T-helper 2 cell treated with Interferon-gamma antibody and Interleukin-4, amounts not matched to agents 100 ng/mL and 5 ng/mL, for 36 hours (primary cell): ENCODE results near the gene PATJ. TPM values are rescaled to one million over a fixed set of nuclear protein-coding genes. Genes with fewer than 3 reads are reported as not detected.
"Not testable (repeated sequence)": the region's sequence is repeated elsewhere in the genome, so short reads cannot be mapped to it uniquely, and the experiment has no call there.

Experiments used
- intact Hi-C: fragments of 100-400 bp; cut with micrococcal nuclease; formaldehyde crosslinking; loops from one replicate; pipeline ENCODE4 v1.15.1; 2023
- total RNA-seq: library from RNA; stranded (reverse); gene quantifications from 2 replicates; pipeline ENCODE4 v1.2.3, GENCODE V29; 2022

Gene PATJ, protein sequence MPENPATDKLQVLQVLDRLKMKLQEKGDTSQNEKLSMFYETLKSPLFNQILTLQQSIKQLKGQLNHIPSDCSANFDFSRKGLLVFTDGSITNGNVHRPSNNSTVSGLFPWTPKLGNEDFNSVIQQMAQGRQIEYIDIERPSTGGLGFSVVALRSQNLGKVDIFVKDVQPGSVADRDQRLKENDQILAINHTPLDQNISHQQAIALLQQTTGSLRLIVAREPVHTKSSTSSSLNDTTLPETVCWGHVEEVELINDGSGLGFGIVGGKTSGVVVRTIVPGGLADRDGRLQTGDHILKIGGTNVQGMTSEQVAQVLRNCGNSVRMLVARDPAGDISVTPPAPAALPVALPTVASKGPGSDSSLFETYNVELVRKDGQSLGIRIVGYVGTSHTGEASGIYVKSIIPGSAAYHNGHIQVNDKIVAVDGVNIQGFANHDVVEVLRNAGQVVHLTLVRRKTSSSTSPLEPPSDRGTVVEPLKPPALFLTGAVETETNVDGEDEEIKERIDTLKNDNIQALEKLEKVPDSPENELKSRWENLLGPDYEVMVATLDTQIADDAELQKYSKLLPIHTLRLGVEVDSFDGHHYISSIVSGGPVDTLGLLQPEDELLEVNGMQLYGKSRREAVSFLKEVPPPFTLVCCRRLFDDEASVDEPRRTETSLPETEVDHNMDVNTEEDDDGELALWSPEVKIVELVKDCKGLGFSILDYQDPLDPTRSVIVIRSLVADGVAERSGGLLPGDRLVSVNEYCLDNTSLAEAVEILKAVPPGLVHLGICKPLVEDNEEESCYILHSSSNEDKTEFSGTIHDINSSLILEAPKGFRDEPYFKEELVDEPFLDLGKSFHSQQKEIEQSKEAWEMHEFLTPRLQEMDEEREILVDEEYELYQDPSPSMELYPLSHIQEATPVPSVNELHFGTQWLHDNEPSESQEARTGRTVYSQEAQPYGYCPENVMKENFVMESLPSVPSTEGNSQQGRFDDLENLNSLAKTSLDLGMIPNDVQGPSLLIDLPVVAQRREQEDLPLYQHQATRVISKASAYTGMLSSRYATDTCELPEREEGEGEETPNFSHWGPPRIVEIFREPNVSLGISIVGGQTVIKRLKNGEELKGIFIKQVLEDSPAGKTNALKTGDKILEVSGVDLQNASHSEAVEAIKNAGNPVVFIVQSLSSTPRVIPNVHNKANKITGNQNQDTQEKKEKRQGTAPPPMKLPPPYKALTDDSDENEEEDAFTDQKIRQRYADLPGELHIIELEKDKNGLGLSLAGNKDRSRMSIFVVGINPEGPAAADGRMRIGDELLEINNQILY (N-terminal part only)
- total RNA-seq: 5.2 and 7.5 TPM in 2 replicates

- intact Hi-C loops: loop anchor here (1.0 to 5.0 kb wide), 3 partner anchors 17 to 110 kb away; partner anchors contain the start of gene TM2D1
These were observed at the start of gene PATJ for GRCh38 chr1:61741711-61742619. TSS of gene PATJ (plus strand) at chr1:61742480. CDS start at chr1:61762893, 20,413 bp downstream.

GRCh38 chr1:61699911-61700851 is 42.1 kb upstream of the PATJ start:
- intact Hi-C loops: no loop called here

DNA sequence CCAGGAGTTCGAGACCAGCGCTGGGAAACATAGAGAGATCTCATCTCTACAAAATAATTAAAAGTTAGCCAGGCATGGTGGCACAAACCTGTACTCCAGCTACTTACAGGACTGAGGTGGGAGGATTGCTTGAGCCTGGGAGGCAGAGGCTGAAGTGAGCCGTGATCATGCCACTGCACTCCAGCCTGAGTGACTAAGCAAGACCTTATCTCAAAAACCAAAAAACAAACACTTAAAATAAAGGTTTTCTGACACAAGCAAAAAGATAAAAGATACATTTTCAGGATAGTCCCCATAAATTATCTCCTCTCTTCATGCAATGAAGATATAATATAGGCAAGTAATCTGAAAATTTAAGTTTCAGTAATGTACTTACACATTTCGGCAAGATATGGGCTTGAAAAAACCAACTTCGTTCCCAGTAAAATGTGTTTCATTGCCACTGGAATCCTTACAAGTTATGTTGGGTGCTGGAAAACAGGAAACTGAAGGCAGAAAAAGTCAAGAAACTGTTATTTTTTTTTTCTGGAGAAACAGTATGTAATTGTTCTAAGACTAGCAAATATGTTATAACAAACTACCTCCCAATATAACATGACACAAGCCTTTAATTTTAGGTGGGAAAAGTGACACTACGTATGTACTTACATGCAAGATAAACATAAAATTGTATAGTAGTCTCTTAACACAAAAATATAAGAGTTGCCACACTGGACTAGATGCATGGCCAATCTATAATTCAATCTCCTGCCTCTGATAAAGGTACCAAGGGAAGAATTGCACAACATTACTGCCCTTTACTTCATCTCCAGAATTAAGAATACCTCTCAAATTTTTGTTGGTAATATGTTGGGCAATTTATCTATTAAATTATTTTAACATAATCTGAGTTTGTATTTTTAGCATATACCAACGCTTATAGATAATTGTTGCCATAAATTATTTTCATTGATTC is 33.0 kb upstream of the PATJ start:
- intact Hi-C loops: no loop called here

DNA sequence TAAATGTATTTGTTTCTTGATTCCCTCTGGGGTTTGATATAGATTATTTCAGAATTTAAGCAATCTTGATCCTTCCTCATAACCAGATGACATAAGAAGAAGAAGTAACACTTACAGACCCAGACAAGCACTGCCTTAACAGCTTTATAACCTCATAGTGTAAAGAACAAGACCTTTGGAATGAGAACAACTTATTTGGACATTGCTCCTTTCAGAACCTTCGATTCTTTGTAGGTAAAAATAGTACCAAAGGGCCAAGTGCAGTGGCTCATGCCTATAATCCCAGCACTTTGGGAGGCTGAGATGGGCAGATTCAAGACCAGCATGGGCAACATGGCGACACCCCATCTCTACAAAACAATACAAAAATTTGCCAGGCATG is 32.4 kb upstream of the PATJ start:
- intact Hi-C loops: no loop called here

- intact Hi-C loops: not testable (repeated sequence)
These were observed 31.0 kb upstream of the PATJ start for GRCh38 chr1:61711257-61711656.

- intact Hi-C loops: no loop called here
These were observed 30.3 kb upstream of the PATJ start for GRCh38 chr1:61711969-61712368.

DNA sequence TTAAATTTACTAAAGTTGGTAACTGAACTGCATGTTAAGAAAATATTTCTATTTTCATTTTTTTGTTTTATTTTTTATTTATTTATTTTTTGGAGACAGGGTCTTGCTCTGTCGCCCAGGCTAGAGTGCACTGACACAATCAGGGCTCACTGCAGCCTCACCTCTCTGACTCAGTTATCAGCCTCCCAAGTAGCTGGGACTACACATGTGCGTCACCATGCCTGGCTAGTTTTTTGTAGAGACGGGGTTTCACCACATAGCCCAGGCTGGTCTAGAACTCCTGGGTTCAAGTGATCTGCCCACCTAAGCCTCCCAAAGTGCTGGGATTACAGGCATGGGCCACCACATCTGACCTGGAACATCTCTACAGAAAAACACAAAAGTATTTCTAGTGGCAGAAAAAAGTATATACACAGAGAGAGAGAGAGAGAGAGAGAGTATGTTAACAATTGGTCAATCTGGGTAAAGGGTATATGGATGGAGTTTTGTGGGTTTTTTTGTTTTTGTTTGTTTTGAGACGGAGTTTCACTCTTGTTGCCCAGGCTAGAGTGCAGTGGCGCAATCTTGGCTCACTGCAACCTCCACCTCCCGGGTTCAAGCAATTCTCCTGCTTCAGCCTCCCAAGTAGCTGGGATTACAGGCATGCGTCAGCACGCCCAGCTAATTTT is 23.1 kb upstream of the PATJ start:
- intact Hi-C loops: not testable (repeated sequence)

DNA sequence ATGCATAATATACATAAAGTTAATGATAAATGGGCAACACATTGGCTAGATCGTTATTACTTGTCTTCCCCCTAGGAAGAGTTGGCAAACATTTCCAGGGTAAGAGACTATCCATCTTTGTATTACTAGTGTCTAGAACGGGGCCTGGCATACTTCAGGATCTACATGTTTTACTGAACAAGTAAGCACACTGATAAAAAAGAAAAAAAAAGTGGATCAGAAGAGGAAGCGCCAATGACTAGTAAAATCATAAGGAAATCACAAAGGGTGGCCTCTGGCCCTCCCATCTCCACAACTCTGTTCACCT is 17.8 kb upstream of the PATJ start:
- intact Hi-C loops: no loop called here

DNA sequence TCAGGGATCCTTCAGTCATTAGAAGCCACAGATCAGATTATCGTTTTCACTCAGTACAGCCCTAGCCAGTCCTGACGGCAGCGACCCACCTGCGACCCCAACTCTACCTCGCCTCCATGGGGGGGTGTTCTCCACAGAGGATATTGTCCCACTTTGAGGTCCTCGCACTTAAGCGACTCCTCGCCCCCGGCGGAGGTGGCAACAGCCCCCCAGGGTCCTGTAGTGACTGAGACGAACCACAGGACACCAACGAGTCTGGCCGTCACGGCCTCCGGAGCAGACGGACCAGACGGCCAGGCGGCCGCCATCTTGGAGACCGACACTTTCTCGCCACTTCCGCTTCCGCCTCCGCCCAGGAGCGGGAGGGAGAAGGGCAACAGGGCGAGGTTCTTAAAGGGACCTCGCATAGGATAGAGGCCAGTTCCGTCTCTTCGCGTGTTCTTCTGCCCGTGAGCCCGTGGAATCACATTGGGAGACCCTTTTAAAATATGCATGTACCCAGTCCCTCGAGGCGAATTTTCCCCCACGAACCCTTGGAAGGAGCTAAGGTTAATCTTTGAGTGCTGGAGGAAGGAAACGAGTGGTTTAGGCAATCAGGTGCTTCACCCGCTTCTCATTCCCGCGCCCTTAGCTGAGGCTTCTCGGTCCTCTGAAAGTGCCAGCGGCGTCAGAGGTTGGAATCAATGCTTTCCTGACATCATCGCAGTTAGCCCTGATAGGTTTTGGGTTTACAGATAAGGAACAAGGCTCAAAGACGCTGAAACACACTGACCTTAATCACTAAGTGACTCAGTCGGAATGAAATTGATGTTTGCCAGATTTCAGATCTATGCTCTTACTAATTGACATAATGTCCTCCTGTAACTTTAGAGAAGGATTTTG is 17.2 kb upstream of the PATJ start, which contains the start of gene TM2D1:
TSS of gene TM2D1 (minus strand) at position 329 of the 882 bp plus-strand sequence. CDS start at position 308, 21 bp downstream.
- intact Hi-C loops: loop anchor here (1.0 to 5.0 kb wide), 6 partner anchors 17 to 1057 kb away; partner anchors contain the start of genes ATG4C, PATJ and USP1

GRCh38 chr1:61727544-61727943 is 14.7 kb upstream of the PATJ start:
- intact Hi-C loops: loop anchor here (5.0 kb wide), 4 partner anchors 125 to 1055 kb away; partner anchors contain the start of genes ATG4C and USP1

DNA sequence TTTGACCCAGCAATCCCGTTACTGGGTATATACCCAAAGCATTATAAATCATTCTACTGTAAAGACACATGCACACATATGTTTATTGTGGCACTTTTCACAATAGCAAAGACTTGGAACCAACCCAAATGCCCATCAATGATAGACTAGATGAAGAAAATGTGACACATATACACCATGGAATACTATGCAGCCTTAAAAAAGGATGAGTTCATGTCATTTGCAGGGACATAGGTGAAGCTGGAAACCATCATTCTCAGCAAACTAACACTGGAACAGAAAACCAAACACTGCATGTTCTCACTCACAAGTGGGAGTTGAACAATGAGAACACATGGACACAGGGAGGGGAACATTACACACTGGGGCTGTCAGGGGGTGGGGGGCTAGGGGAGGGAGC is 11.6 kb upstream of the PATJ start:
- intact Hi-C loops: not testable (repeated sequence)

DNA sequence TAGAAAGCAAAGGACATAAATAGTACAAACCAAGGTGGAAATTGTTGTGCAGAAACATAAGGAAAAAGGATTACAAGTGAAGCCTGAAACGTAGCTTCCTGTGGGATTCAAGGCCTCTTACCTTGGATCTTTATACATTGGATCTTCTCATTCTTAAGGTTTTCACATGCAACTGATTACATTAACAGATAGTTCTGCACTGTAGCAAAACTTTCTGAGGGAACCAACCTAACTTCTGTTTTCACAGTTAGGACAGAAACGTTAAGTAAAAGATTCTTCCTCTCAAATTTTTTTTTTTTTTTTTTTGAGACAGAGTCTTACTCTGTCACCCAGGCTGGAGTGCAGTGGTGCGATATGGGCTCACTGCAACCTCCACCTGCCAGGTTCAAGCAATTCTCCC is 9.6 kb upstream of the PATJ start:
- intact Hi-C loops: no loop called here

- intact Hi-C loops: loop anchor here (5.0 kb wide), 2 partner anchors 41 to 111 kb away; no protein-coding TSS in a partner anchor
These were observed 1.3 kb upstream of the PATJ start for GRCh38 chr1:61740751-61741700.

DNA sequence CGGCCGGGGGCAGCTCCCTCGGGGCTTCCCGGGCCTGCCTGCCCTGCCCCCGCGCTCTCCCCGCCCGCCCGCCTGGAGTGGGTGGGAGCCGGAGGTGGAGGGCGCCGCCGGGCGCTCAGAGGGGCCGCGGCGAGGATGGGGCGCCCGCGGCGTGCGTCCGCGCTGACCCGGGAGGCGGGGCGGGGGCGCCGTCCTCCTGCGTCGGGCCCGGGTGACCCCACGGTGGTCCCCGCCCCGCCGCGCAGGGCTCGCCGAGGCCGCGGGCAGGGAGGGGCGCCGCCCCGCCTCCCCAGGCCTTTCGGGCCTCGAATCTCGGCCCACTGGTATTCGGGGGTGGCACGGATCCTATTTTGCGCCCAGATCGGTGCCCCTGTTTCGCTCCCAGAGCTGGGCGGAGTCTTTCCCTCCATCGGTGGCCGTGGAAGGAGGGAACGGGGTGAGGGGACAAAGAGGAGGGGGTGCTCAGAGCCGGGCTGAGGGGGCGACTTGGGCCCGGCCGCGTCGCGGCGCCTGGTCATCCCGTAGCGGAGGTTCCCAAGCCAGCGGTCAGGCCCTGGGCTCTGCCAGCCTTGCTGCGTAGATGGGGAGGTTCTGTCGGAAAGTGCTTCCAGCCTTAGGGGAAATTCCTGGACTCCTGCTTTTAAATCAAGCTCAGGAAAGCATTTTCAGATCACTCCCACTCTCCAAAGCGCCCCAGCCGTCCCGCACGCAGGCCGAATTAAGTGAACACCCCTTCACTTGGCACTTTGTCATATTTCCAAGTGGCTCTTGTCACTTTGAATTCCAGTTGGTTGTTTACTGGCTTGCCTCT is 545 bp downstream of the PATJ start:
- intact Hi-C loops: loop anchor here (1.0 to 5.0 kb wide), 3 partner anchors 18 to 109 kb away; partner anchors contain the start of gene TM2D1
